ENCODE measurements around the gene ARID1A. TPM values are rescaled to one million over a fixed set of nuclear protein-coding genes. Genes with fewer than 3 reads are reported as not detected.

The ARID1A gene
- total and polyA plus RNA-seq, 9 of the 15 experiments (the other 6 are each of a cell fraction or from before 2014, with no cell fraction given) = 8.3 to 88.3 (median 22.5) TPM

GRCh38 chr1:26686795-26687194, 9.0 kb upstream of the ARID1A start (continued):
- TF ChIP-seq TSHZ1 (CRISPR knock-in tag; IDR thresholded peaks at IDR 0.05) (no peak), PREB (CRISPR knock-in tag; IDR thresholded peaks at IDR 0.05) (no peak), JUN (IDR thresholded peaks at IDR 0.05; ENCODE audit: borderline replicate concordance, low read depth, low read length) (no peak), JUN (CRISPR knock-in tag; IDR thresholded peaks at IDR 0.05; ENCODE audit: borderline replicate concordance) (no peak), KDM5B (IDR thresholded peaks at IDR 0.05; ENCODE audit: insufficient replicate concordance, low read depth, low read length) (no peak), MLX (CRISPR knock-in tag; conservative IDR thresholded peaks at IDR 0.05) (no peak), AFF1 (IDR thresholded peaks at IDR 0.05; ENCODE audit: low read depth in 1 of 2, partially characterized antibody in 2 of 2) (peak in 1 of 2 experiments; percentile 75), GTF2A2 (tag; IDR thresholded peaks at IDR 0.05) (no peak), C11orf30 (IDR thresholded peaks at IDR 0.05; ENCODE audit: low read depth) (no peak), FOXK1 (CRISPR knock-in tag; IDR thresholded peaks at IDR 0.05; ENCODE audit: borderline replicate concordance) (no peak), ZNF76 (CRISPR knock-in tag; IDR thresholded peaks at IDR 0.05; ENCODE audit: borderline replicate concordance) (no peak), BACH1 (tag; IDR thresholded peaks at IDR 0.05) (0 out of 2 replicates have a peak, but pooled peaks have one; percentile 4), E4F1 (CRISPR knock-in tag; IDR thresholded peaks at IDR 0.05; ENCODE audit: borderline replicate concordance) (no peak), ELF4 (CRISPR knock-in tag; IDR thresholded peaks at IDR 0.05) (no peak), LARP7 (IDR thresholded peaks at IDR 0.05) (no peak), ZNF586 (CRISPR knock-in tag; conservative IDR thresholded peaks at IDR 0.05) (no peak)

Data from K562 (cell line).